Body of pancreas (tissue), 4 donors: ENCODE data around the gene GJB5. TPM values are rescaled to one million over a fixed set of nuclear protein-coding genes. Genes with fewer than 3 reads are reported as not detected.
A peak's percentile ranks its signal among the peaks of the same experiment; 100 is the strongest.

Source experiments
- ATAC-seq: fragments of 150-250 bp; one replicate; pipeline ENCODE4 v1.9.1; 2016
- DNase-seq, 4 donors: peaks; one replicate each; pipeline ENCODE4 v3.0.0-alpha.2; 2019
- H3K27ac ChIP-seq, 4 donors: fragments of 200-600 bp; sonication (generic); 1 replicate in 3 of 4; 2 replicates in 1 of 4; pipeline versions ENCODE4 v1.5.1 to v1.6.1; 2016 to 2019; ENCODE audit warnings: mild to moderate bottlenecking in 1 of 4, mixed read lengths in 1 of 4, moderate library complexity in 1 of 4
- H3K27me3 ChIP-seq, 2 donors: fragments of 200-600 bp; sonication (generic); one replicate each; pipeline ENCODE4 v1.6.0; 2016; ENCODE audit warnings: mild to moderate bottlenecking in 1 of 2
- H3K36me3 ChIP-seq, 2 donors: fragments of 200-600 bp; sonication (generic); replicated peaks in 1 of 2; 2 replicates each; pipeline ENCODE4 v1.5.1; 2016; ENCODE audit warnings: low read depth in 2 of 2; ENCODE audit not compliant: insufficient read depth in 1 of 2
- H3K4me1 ChIP-seq: fragments of 200-600 bp; sonication (generic); one replicate; pipeline ENCODE4 v1.6.0; 2016
- H3K4me3 ChIP-seq, 2 donors: fragments of 200-600 bp; sonication (generic); 1 replicate in 1 of 2; 2 replicates in 1 of 2; pipeline ENCODE4 v1.5.1; 2016 to 2019
- H3K9me3 ChIP-seq, 3 donors: fragments of 200-600 bp; sonication (generic); 1 replicate in 2 of 3; 2 replicates in 1 of 3; pipeline ENCODE4 v1.5.1; 2016
- CTCF ChIP-seq, 7 experiments: fragments of 450-650 bp in 4 of 7; fragments of 200-600 bp in 3 of 7; sonication (generic) in 3 of 7; IDR thresholded peaks; one replicate each; pipeline ENCODE4 v1.5.1; 2016 to 2019; ENCODE audit warnings: antibody characterized with exemption in 7 of 7
- POLR2A ChIP-seq, 3 donors: fragments of 450-650 bp; IDR thresholded peaks; one replicate each; pipeline ENCODE4 v1.6.1; 2016; ENCODE audit warnings: antibody characterized with exemption in 3 of 3, mild to moderate bottlenecking in 2 of 3
- WGBS, 2 donors: methylation state at CpG; one replicate each; pipeline ENCODE4 v1.1.5; 2017; 5-methylcytosine and 5-hydroxymethylcytosine counted together
- intact Hi-C: fragments of 100-400 bp; cut with DNase I; formaldehyde crosslinking; loops from one replicate; pipeline ENCODE4 v1.15.1; 2023
- total RNA-seq, 2 donors: library from RNA; depleted of rRNA; stranded (reverse); fragments of >200 nt; gene quantifications; one replicate each; pipeline ENCODE4 v1.1.0, GENCODE V29; 2016

Gene GJB5
- total RNA-seq, 2 donors from 2014 or later: not detected

- Histone ChIP-seq H3K27me3 (no peaks in the 10 kb centered on the region), H3K36me3 (no peaks in the 10 kb centered on the region), H3K4me1 (peaks cover 19% of the 10 kb centered on the region), H3K27ac (no peak overlapping the region), H3K9me3 (no peaks in the 10 kb centered on the region), H3K4me3 (no peak overlapping the region)
- ATAC-seq: no peak
- 71 to 74% methylated on average over 19 to 22 of the region's 22 CpGs for WGBS, 2 donors
- TF ChIP-seq POLR2A (IDR thresholded peaks at IDR 0.05): no peak
- no peak for TF ChIP-seq CTCF (IDR thresholded peaks at IDR 0.05)
- intact Hi-C loops: no loop called here
- DNase-seq: no peak
Measured at GRCh38 chr1:34785231-34785874, 30.5 kb downstream of the GJB5 start.

- H3K9me3 ChIP-seq: no peaks in the 10 kb centered on the region
- intact Hi-C loops: no loop called here
- 48 to 49% methylated on average over 4 of the region's 4 CpGs for WGBS, 2 donors
Measured at GRCh38 chr1:34785875-34786470, 31.1 kb downstream of the GJB5 start.

GRCh38 chr1:34786521-34787325, 31.9 kb downstream of the GJB5 start:
- ATAC-seq: peak; percentile 78

More at GRCh38 chr1:34785875-34786470, 31.1 kb downstream of the GJB5 start:
- Histone ChIP-seq H3K27me3 (no peaks in the 10 kb centered on the region), H3K27ac (no peak overlapping the region), H3K4me3 (no peak overlapping the region), H3K4me1 (peaks cover 16% of the 10 kb centered on the region), H3K36me3 (no peaks in the 10 kb centered on the region)
- DNase-seq (no peak), ATAC-seq (no peak)
- TF ChIP-seq POLR2A (IDR thresholded peaks at IDR 0.05): no peak
- TF ChIP-seq CTCF (IDR thresholded peaks at IDR 0.05): no peak

More at GRCh38 chr1:34786521-34787325, 31.9 kb downstream of the GJB5 start:
- H3K36me3 ChIP-seq: no peaks in the 10 kb centered on the region
- H3K4me3 ChIP-seq: no peak overlapping the region
- intact Hi-C loops: no loop called here
- WGBS, 2 donors: 41 to 48% methylated on average over 14 of the region's 14 CpGs
- no peaks in the 10 kb centered on the region for H3K9me3 ChIP-seq
- TF ChIP-seq CTCF (IDR thresholded peaks at IDR 0.05) (peak; percentile 70 to 94 (median 85)), POLR2A (IDR thresholded peaks at IDR 0.05) (no peak)
- H3K27ac ChIP-seq: no peak overlapping the region
- DNase-seq: peak; percentile 79 to 84 (median 80)
- peaks cover 8% of the 10 kb centered on the region for H3K4me1 ChIP-seq
- H3K27me3 ChIP-seq: no peaks in the 10 kb centered on the region
